BE2C (cell line): Measurements from ENCODE around the gene DOCK1.

ENCODE experiments used
- DNase-seq: peaks from one replicate; pipeline ENCODE4 v3.0.0-alpha.2; 2020
- H3K27me3 ChIP-seq: fragments of 250-450 bp; sonication (Bioruptor Pico); 2 replicates; pipeline ENCODE4 v1.5.1; 2020; ENCODE audit warnings: mild to moderate bottlenecking
- H3K36me3 ChIP-seq: fragments of 250-450 bp; sonication (Bioruptor Pico); 2 replicates; pipeline ENCODE4 v1.5.1; 2020; ENCODE audit warnings: mild to moderate bottlenecking
- H3K4me1 ChIP-seq: fragments of 250-450 bp; sonication (Bioruptor Pico); 2 replicates; pipeline ENCODE4 v1.5.1; 2020
- H3K4me3 ChIP-seq: 2 replicates; pipeline ENCODE4 v1.5.1; 2011; ENCODE audit warnings: low read depth, low read length
- H3K9me3 ChIP-seq: fragments of 250-450 bp; sonication (Bioruptor Pico); 2 replicates; pipeline ENCODE4 v1.5.1; 2020
- CTCF ChIP-seq: IDR thresholded peaks from 2 replicates; pipeline ENCODE4 v1.5.1; 2012; ENCODE audit warnings: mild to moderate bottlenecking, low read depth, low read length

DOCK1 gene

GRCh38 chr10:127320176-127320575 lies 414.9 kb downstream of the DOCK1 start:
- TF ChIP-seq CTCF: no peak
- Histone ChIP-seq H3K4me3 (no peak overlapping the region), H3K36me3 (no peaks in the 10 kb centered on the region), H3K27me3 (no peaks in the 10 kb centered on the region), H3K4me1 (no peaks in the 10 kb centered on the region), H3K9me3 (no peaks in the 10 kb centered on the region)
- no peak for DNase-seq

- H3K36me3 ChIP-seq: no peaks in the 10 kb centered on the region
Measured at GRCh38 chr10:127322286-127322685, 417.1 kb downstream of the DOCK1 start.

GRCh38 chr10:127325506-127325905 lies 420.3 kb downstream of the DOCK1 start:
- Histone ChIP-seq H3K9me3 (no peaks in the 10 kb centered on the region), H3K36me3 (no peaks in the 10 kb centered on the region), H3K4me1 (no peaks in the 10 kb centered on the region), H3K27me3 (no peaks in the 10 kb centered on the region), H3K4me3 (no peak overlapping the region)
- no peak for TF ChIP-seq CTCF
- DNase-seq: no peak

More at GRCh38 chr10:127322286-127322685, 417.1 kb downstream of the DOCK1 start:
- Histone ChIP-seq H3K4me3 (no peak overlapping the region), H3K27me3 (no peaks in the 10 kb centered on the region), H3K4me1 (no peaks in the 10 kb centered on the region), H3K9me3 (no peaks in the 10 kb centered on the region)
- no peak for TF ChIP-seq CTCF
- DNase-seq: no peak

- DNase-seq: no peak
- Histone ChIP-seq H3K4me1 (no peaks in the 10 kb centered on the region), H3K4me3 (no peak overlapping the region), H3K36me3 (no peaks in the 10 kb centered on the region), H3K27me3 (no peaks in the 10 kb centered on the region), H3K9me3 (no peaks in the 10 kb centered on the region)
- no peak for TF ChIP-seq CTCF
Measured at GRCh38 chr10:127326883-127327282, 421.7 kb downstream of the DOCK1 start.

- no peak for DNase-seq
- TF ChIP-seq CTCF: no peak
- no peaks in the 10 kb centered on the region for H3K9me3 ChIP-seq
- no peaks in the 10 kb centered on the region for H3K27me3 ChIP-seq
- no peak overlapping the region for H3K4me3 ChIP-seq
- H3K36me3 ChIP-seq: no peaks in the 10 kb centered on the region
- no peaks in the 10 kb centered on the region for H3K4me1 ChIP-seq
Measured at GRCh38 chr10:127331696-127332095, 426.5 kb downstream of the DOCK1 start.

- no peak for DNase-seq
- H3K9me3 ChIP-seq: no peaks in the 10 kb centered on the region
- no peak for TF ChIP-seq CTCF
- H3K4me3 ChIP-seq: no peak overlapping the region
- no peaks in the 10 kb centered on the region for H3K27me3 ChIP-seq
- no peaks in the 10 kb centered on the region for H3K4me1 ChIP-seq
- H3K36me3 ChIP-seq: no peaks in the 10 kb centered on the region
Measured at GRCh38 chr10:127332631-127333030, 427.4 kb downstream of the DOCK1 start.
